HG02678 (cell line): Measurements from ENCODE around the gene CRTAP.
A peak's percentile ranks its signal among the peaks of the same experiment; 100 is the strongest.
"Not testable (repeated sequence)": the region's sequence is repeated elsewhere in the genome, so short reads cannot be mapped to it uniquely, and the experiment has no call there.

Experiments used
- ATAC-seq: cut with Tn5 transposase; IDR thresholded peaks from one replicate; pipeline ENCODE4 v1.9.1; 2021; ENCODE audit warnings: mild to moderate bottlenecking, moderate library complexity; ENCODE audit not compliant: unreplicated experiment

Gene CRTAP

GRCh38 chr3:33139006-33139623 is 25.3 kb downstream of the CRTAP start:
- ATAC-seq, result peak; percentile 63

DNA sequence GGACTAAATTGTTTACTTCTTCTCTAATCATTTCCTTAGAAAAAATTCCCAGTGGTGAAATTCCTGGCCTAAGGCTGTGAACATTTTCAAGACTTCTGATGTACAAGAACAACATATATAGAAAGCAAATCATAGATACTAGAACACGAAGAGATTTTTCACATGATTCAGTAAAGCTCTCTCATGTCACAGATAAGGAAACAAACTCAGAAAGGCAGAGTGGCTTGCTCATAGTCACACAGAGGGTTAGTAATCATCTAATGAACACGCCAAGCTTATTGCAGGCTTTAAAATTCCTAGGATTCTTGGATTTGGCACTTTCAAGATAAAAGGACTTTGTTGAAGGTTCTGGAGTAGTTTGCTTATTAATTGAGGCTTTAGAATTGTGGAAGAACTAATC is 26.2 kb downstream of the CRTAP start:
- ATAC-seq, result no peak

DNA sequence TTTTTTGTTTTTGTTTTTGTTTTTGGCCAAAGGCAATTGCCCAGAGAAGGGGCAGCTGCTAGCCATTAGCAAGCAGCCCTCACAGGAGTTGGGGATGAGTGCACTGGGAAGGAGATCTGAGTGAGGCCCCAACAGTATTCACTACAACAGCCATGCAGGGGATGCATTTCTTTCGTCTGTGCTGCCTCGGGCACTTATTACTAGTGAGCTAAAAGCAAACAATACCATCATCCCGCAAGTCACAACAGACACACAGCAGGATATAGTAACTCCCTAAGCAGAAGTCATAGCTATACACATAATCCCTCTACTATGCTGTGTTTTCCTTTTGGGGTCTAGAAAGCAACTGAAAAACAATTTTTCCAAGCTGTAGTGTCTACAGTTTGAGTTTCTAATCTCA is 27.2 kb downstream of the CRTAP start:
- no peak for ATAC-seq

- ATAC-seq, result no peak
These were observed 30.6 kb downstream of the CRTAP start for GRCh38 chr3:33144433-33144832.

- no peak for ATAC-seq
These were observed 31.5 kb downstream of the CRTAP start for GRCh38 chr3:33145221-33145900.

- no peak for ATAC-seq
These were observed 32.2 kb downstream of the CRTAP start for GRCh38 chr3:33145901-33146580.

DNA sequence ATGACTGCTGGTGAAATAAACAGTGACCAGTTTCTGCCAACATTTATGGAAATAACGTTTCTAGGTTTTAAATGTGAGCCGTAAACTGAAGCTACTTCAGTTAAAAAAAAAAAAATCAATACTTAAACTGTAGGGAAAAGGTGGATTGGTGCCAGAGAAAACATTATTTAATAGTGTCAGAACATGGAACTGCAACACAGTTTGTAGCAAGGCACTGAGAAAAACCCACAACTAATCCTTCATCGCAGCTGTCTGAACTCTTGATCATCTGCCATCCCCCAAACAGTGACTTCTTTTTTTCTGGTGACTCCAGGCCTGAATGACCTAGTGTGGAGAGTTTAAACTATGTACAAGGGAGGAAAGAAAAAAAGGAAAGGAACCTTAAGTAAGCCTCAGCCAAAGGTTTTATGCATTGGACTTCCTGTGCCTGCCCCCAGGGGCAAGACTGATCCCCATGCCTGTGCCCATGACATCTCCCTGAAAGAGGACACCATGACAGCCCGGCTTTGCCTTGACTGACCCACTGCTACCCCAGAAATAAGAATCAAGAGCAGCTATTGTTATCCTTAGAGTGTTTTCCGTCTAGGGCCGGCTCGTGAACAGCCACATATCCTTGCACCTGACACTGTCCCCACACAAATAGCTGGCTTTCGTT is 33.1 kb downstream of the CRTAP start:
- ATAC-seq, result no peak

- ATAC-seq, result no peak
These were observed 35.5 kb downstream of the CRTAP start for GRCh38 chr3:33149342-33149741.

DNA sequence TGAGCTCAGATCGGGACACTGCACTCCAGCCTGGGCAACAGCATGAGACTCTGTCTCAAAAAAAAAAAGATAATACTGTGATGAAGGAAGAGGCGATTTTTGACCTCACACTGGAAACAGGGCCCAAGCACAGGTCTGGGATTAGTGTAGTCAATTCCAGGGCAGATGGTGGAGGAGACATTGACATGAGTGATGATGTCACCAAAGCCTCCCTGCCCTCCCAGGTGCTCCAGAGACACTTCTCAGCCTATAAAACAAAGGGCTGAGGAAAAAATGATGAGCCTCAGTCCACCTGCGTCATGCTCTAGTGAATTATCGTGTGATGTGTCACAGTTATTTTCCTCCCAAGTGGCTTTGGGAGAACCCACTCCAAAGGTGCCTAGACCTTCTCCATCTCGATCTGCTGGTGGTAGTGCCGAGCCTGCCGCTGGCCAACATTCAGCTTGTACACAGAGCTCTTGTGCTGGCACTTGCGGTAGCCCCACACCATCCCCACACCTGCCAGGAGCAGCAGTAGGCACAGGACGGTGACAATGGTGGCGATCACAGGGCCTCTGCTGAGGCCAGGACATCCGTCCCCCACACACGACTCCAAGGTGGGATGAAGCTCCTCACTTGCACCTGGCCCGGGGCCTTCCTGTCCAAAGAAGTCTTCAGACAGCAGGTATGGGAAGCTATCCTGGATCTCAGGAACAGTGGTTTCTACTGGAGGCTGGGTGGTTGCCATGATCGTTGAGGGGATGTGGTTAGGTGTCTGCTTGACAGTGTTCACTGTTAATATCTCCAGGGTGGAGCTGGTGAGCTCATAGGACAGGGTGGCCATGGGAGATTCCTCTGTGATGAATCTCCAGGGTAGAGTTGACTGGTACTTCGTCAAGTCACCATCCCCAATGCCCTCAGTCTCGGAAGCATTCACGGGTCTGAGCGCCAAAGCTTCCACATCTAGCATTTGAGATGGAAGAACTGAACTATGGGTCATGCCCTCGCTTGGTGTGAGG is 38.8 kb downstream of the CRTAP start:
- ATAC-seq, result no peak

DNA sequence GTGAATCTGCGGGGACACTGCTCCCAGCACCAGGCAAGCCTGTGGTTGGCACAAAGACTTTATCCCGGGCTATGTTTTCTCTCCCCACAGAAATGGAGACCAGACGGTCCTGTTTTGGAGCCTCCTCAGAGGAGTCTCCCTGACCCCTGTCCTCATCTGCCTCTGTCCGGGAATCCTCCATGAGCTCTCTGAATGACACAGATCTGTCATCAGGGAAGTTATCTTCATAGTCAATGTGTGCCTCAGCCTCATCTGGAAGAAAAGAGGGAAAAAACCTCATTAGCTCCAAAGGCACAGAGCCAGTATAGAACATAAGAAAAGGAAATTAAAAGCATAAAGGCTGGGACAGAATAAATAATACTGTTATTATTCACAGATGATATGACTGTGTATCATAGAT is 40.0 kb downstream of the CRTAP start:
- ATAC-seq, result no peak

DNA sequence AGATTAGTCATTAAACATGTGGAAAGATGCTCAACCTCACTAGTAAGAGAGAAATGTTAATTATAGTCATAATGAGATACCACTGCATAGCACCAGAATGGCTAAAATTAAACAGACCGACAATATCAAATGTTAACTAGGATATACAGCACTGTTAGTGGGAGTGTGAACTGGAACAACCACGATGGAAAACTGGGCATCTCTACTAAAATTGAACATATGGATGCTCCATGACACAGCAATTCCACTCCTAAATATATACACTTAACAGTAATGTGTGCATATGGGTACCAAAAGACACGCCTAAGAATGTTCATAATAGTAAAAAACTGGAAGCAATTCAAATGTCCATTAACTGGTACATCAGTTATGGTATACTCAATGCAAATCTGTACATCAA is 41.5 kb downstream of the CRTAP start:
- no peak for ATAC-seq

GRCh38 chr3:33159234-33159633 is 45.4 kb downstream of the CRTAP start:
- ATAC-seq, result no peak

- no peak for ATAC-seq
These were observed 46.2 kb downstream of the CRTAP start for GRCh38 chr3:33159981-33160380.

DNA sequence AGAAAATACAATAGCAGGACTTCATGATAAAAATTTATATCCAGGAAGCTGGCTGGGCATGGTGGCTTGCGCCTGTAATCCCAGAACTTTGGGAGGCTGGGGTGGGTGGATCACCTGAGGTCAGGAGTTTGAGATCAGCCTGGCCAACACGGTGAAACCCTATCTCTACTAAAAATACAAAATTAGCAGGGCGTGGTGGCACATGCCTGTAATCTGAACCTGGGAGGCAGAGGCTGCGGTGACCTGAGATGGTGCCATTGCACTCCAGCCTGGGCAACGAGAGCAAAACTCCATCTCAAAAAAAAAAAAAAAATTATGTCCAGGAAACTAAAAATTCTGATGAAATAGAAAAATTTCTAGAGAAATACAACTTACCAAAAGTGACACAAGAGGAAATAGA is 48.8 kb downstream of the CRTAP start:
- ATAC-seq, result not testable (repeated sequence)

GRCh38 chr3:33165372-33165771 is 51.6 kb downstream of the CRTAP start:
- ATAC-seq, result no peak

DNA sequence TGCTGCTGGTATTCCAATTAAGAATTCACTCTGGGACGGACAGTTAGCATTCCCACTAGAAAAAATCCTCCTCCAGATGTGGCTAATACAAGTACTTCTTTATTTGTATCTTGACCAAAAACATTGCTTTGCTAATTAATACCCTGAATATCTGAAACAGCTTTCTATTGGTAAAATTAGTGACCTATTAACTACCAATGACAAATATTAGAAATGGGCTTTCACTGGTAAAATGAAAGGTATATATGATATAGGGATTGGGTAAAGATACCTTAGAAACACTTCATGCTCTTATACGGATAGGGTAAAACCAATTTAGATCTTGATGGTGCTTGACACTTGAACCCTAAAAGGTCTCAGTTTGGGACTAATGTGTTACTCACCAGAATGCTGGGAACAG is 52.3 kb downstream of the CRTAP start:
- no peak for ATAC-seq

DNA sequence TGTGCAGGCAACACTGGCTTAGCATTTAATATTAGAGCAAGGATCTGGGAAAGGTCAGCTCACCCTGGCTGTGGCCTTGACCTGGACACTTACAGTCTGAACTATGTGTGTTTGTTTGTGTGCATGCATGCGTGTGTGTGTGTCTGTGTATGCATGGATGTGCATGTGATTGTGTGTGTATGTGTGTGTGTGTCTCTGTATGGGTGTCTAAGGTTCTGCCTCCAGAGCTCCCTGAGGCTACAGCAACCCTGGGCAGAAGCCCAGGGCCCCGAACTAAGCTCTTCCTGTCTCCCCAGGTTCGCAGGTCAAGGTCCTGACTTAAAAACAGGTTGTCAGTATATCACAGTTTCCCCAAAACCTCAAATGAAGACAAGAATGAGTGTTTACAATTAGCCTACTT is 53.5 kb downstream of the CRTAP start:
- no peak for ATAC-seq

DNA sequence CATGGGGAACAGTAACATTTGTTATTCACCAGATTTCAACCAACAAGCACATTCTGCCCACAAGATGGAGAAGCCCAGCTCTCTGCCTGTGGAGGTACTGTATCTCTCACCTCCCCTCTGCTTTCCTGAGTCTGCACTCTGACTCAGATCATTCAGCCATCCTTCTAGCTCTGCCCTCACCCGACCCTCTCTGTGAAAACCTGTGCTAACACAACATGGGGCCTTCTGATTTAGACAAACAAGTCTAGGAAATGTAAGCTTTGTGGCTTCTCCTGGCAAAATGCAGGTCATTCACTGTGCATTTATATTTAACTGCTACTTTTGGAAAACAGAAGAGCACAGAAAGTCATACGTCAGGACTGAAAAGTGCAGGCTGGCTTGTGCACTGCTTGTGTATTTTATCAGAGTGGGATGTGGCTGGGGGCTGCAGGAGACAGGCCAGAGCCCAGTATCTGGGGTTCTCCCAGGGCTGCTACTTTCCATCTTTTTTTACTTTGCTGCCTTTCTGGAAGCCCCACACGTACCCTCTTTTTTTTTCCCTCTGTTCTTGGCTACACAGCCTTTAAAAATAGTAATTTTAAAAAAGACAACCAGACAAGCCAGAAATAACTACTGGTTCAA is 54.0 kb downstream of the CRTAP start:
- ATAC-seq, result no peak

DNA sequence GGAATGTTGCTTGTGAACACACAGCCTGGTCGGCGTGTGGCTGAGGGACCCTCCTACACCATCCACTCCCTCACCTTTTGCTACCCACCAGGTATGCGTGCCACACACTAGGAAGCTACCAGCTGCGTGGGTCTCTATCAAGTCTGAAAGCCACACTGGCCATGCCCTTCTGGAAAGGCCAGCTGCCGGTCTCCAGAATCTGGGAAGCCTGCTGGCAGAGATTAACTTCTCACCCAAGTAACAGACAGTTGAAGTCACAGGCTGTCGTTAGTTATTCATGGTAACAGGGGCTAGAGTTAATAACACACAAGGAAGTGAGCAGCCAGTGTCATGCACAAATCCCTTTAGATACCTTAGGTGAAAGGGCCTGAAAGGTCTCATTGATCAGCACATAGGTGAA is 56.7 kb downstream of the CRTAP start:
- ATAC-seq, result no peak

- no peak for ATAC-seq
These were observed 57.8 kb downstream of the CRTAP start for GRCh38 chr3:33171580-33171979.
